Lower leg skin (tissue), 4 donors: ENCODE measurements around the gene ITM2A. TPM values are rescaled to one million over a fixed set of nuclear protein-coding genes. Genes with fewer than 3 reads are reported as not detected.

Experiments used
- DNase-seq, 2 donors: peaks; one replicate each; pipeline ENCODE4 v3.0.0-alpha.2; 2019; ENCODE audit warnings: low spot score in 2 of 2
- H3K4me3 ChIP-seq: fragments of 200-600 bp; sonication (generic); 2 replicates; pipeline ENCODE4 v1.5.1; 2017; ENCODE audit warnings: mild to moderate bottlenecking, low read depth; ENCODE audit not compliant: poor library complexity, severe bottlenecking
- POLR2A ChIP-seq, 2 donors: fragments of 450-650 bp; IDR thresholded peaks; one replicate each; pipeline ENCODE4 v1.6.1; 2016 to 2017; ENCODE audit warnings: antibody characterized with exemption in 2 of 2, mild to moderate bottlenecking in 1 of 2, moderate library complexity in 1 of 2
- WGBS, 2 donors: methylation state at CpG; one replicate each; pipeline ENCODE4 v1.1.5; 2018; 5-methylcytosine and 5-hydroxymethylcytosine counted together
- intact Hi-C: fragments of 100-400 bp; cut with DNase I; formaldehyde crosslinking; loops from one replicate; pipeline ENCODE4 v1.15.0; 2023; ENCODE audit warnings: low total_unique reads
- total RNA-seq, 4 donors: library from RNA; depleted of rRNA; stranded (reverse); fragments of >200 nt; gene quantifications; one replicate each; pipeline ENCODE4 v1.1.0, GENCODE V29; 2016
- TF ChIP-seq, protein P1 (sequence below), 3 donors: fragments of 450-650 bp; IDR thresholded peaks; one replicate each; pipeline ENCODE4 v1.5.1; 2016; ENCODE audit warnings: antibody characterized with exemption in 3 of 3, mild to moderate bottlenecking in 3 of 3, moderate library complexity in 2 of 3

ITM2A gene
- total RNA-seq, 4 donors from 2014 or later: 15.8 to 40.0 (median 21.4) TPM

DNA sequence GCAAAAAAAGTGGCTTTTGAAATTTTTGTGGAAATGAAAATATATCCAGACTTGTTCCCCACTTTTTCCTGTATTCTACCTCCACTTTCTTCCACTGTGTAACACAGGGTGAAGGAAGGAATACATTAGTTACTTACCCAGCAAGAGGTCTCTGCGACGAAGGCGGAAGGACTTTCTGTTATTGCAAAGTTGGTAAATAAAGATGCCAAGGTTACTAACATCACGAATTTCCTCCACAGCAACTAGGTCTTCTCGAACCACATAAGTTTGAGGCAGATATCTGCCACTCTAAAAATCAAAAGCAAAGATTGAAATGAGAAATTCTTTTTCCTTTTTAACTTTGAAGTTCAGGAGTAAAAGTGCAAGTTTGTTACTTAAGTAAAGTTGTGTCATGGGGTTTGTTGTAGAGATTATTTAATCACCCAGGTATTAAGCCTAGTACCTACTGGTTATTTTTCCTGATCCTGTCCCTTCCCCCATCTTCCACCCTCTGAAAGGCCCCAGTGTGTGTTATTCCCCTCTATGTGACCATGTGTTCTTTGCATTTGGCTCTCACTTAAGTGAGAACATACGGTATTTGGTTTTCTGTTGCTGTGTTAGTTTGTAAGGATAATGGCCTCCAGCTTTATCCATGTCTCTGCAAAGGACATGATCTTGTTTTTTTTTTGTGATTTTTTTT lies 5.8 kb downstream of the ITM2A start:
- TF ChIP-seq, protein P1, sequence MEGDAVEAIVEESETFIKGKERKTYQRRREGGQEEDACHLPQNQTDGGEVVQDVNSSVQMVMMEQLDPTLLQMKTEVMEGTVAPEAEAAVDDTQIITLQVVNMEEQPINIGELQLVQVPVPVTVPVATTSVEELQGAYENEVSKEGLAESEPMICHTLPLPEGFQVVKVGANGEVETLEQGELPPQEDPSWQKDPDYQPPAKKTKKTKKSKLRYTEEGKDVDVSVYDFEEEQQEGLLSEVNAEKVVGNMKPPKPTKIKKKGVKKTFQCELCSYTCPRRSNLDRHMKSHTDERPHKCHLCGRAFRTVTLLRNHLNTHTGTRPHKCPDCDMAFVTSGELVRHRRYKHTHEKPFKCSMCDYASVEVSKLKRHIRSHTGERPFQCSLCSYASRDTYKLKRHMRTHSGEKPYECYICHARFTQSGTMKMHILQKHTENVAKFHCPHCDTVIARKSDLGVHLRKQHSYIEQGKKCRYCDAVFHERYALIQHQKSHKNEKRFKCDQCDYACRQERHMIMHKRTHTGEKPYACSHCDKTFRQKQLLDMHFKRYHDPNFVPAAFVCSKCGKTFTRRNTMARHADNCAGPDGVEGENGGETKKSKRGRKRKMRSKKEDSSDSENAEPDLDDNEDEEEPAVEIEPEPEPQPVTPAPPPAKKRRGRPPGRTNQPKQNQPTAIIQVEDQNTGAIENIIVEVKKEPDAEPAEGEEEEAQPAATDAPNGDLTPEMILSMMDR (IDR thresholded peaks at IDR 0.05): no peak
- no peak for TF ChIP-seq POLR2A (IDR thresholded peaks at IDR 0.05)
- intact Hi-C loops: no loop called here
- 66 to 86% methylated on average over 6 of the region's 6 CpGs for WGBS, 2 donors
- H3K4me3 ChIP-seq: no peak overlapping the region
- DNase-seq: no peak

DNA sequence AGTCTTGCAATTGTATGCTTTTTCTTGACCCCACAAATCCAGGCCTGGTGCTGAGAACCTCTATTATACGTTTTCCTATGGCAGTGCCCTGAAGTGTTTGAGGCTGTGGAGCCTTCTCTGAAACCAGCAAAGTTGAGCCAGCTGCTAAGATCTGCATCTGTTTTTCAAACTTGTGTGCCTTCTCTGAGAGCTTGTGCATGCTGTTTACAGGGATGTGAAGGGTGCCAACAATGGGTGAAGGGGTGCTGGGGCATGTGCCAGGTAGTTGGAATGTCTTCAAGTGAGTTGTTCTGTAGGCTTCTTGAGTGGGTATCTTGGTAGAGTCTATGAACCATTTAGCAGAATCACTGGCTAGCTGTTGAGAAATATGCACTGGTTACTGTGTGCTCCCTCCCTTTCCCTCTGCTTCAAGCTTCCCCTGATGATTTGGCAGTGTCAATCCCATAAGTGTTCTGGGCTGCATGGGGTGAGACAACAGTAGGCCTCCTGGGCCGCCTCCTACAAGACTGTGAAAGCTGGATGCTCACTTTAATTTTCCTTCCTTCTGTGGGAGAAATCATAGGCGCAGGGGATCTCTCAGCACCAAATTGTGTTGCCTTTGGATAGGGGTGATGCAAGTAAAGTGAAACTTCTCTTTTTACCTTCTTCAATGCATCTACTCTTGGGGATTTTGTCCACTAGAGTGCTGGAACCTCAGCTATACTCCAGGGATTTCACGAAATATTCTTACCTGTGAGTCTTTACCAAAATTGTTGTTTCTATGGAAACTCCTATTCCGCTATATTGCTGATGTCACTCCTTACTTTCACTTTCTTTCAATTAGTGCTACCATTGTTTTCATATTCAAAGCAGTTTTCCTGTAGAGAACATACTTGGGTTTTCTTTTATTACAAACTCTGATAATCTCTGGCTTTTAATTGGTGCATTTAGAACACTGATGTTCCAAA lies 30.0 kb downstream of the ITM2A start:
- TF ChIP-seq, protein P1 (IDR thresholded peaks at IDR 0.05): no peak
- no peak for TF ChIP-seq POLR2A (IDR thresholded peaks at IDR 0.05)
- intact Hi-C loops: no loop called here
- 60 to 91% methylated on average over 5 of the region's 5 CpGs for WGBS, 2 donors
- H3K4me3 ChIP-seq: no peak overlapping the region
- no peak for DNase-seq

DNA sequence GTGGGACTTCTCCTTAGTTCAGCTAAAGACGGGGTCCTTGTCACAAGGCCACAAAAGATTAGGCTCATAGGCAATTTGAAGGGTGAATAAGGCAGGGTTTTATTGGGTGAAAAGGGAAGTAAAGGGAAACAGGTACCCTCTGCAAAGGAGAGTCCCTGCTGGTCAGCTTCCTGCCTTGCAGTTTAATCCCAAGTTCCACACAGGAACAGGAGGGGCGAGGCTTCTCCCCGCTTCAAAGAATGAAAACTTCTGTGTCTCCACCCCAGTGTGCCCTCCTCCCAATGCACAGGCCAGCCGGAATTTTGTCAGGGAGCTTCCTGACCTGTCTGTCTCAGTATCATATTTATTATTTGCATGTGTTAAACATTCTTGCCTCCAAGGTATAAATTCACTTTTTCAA lies 37.1 kb downstream of the ITM2A start:
- WGBS, 2 donors: 45 to 62% methylated on average over 4 of the region's 4 CpGs

DNA sequence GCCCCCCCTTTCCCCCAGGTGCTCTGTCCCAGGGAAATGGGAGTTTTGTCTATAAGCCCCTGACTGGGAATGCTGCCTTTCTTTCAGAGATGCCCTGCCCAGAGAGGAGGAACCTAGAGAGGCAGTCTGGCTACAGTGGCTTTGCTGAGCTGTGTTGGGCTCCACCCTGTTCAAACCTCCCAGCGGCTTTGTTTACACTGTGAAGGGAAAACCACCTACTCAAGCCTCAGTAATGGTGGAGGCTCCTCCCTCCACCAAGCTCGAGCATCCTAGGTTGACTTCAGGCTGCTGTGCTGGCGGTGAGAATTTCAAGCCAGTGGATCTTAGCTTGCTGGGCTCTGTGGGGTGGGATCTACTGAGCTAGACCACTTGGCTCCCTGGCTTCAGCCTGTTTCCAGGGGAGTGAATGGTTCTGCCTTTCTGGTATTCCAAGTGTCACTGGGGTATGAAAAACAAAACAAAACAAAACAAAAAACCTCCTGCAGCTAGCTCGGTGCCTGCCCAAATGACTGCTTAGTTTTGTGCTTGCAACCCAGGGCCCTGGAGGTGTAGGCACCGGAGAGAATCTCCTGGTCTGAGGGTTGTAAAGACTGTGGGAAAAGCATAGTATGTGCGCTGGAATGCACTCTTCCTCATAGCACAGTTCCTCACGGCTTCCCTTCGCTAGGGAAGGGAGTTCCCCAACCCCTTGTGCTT lies 41.7 kb downstream of the ITM2A start:
- no peak overlapping the region for H3K4me3 ChIP-seq
- 60 to 79% methylated on average over 5 to 8 of the region's 8 CpGs for WGBS, 2 donors
- TF ChIP-seq, protein P1 (IDR thresholded peaks at IDR 0.05): no peak
- TF ChIP-seq POLR2A (IDR thresholded peaks at IDR 0.05): no peak
- intact Hi-C loops: no loop called here
- no peak for DNase-seq

More for the DNA sequence above, 37.1 kb downstream of the ITM2A start:
- TF ChIP-seq, protein P1 (IDR thresholded peaks at IDR 0.05): no peak
- TF ChIP-seq POLR2A (IDR thresholded peaks at IDR 0.05): no peak
- intact Hi-C loops: no loop called here
- no peak for DNase-seq
- no peak overlapping the region for H3K4me3 ChIP-seq

Other genes with a start within 250 kb of the ITM2A start
- gene GPR174, start 222.6 kb downstream of the ITM2A start, total RNA-seq: under 1 TPM in 3 of 4 donors, not detected in 1; 0.20 to 0.52 (median 0.30) TPM